Endothelial cell of umbilical vein (primary cell): Measurements from ENCODE around the gene CUL5. TPM values are rescaled to one million over a fixed set of nuclear protein-coding genes. Genes with fewer than 3 reads are reported as not detected.

Experiments
- BruUV-seq: library from RNA; stranded (reverse); fragments of 400-500 nt; replicated peaks from 2 replicates; lab custom pipeline; 2021; lab: Mats Ljungman, UMichigan
- CTCF ChIA-PET: fragments of 300-600, 350-600 bp; sonication (Branson Sonifier 250); formaldehyde crosslinking; loops from one replicate; lab custom pipeline; 2021; ENCODE audit warnings: antibody characterized with exemption, inconsistent platforms; lab: Charles Lee
- POLR2A ChIA-PET: fragments of 300-600, 350-600 bp; sonication (Branson Sonifier 250); formaldehyde crosslinking; loops from one replicate; lab custom pipeline; 2021; ENCODE audit warnings: antibody characterized with exemption, inconsistent platforms; lab: Charles Lee
- DNase-seq: peaks from one replicate; pipeline ENCODE4 v3.0.0-alpha.2; 2011; ENCODE audit warnings: low read depth, low spot score
- FAIRE-seq: peaks from 2 replicates; lab custom pipeline; 2011; peaks lifted over from hg19 to GRCh38; lab: Jason Lieb, UNC
- H2AFZ ChIP-seq: 2 replicates; pipeline ENCODE4 v1.6.0; 2012; ENCODE audit warnings: low read depth, low read length, control low read depth, inconsistent platforms
- H3K27ac ChIP-seq: 2 replicates; pipeline ENCODE4 v1.5.1; 2011; ENCODE audit warnings: low read depth, mild to moderate bottlenecking, control low read depth, low read length, moderate library complexity; ENCODE audit not compliant: insufficient read depth
- H3K27me3 ChIP-seq, 2 experiments: 2 replicates each; pipeline versions ENCODE4 v1.6.0 to v1.6.1; 2011; ENCODE audit warnings: low read length in 2 of 2, mixed read lengths in 1 of 2; ENCODE audit not compliant: control insufficient read depth in 2 of 2, insufficient read depth in 2 of 2
- H3K36me3 ChIP-seq, 2 experiments: 2 replicates in 1 of 2; 3 replicates in 1 of 2; pipeline ENCODE4 v1.5.1; 2011; ENCODE audit warnings: low read length in 2 of 2, mild to moderate bottlenecking in 1 of 2, moderate library complexity in 1 of 2; ENCODE audit not compliant: control insufficient read depth in 2 of 2, insufficient read depth in 2 of 2; ENCODE audit errors: extremely low read depth in 1 of 2
- H3K4me1 ChIP-seq: 3 replicates; pipeline ENCODE4 v1.5.1; 2011; ENCODE audit warnings: mild to moderate bottlenecking, low read length; ENCODE audit not compliant: control insufficient read depth, insufficient read depth; ENCODE audit errors: extremely low read depth
- H3K4me2 ChIP-seq: 2 replicates; pipeline ENCODE4 v1.6.1; 2011; ENCODE audit warnings: low read length, control low read depth, mixed read lengths; ENCODE audit not compliant: insufficient read depth
- H3K4me3 ChIP-seq, 3 experiments: fragments of 200-600 bp in 1 of 3; sonication (generic), shearing (Covaris generic) in 1 of 3; replicated peaks in 1 of 3; 2 replicates each; pipeline ENCODE4 v1.5.1; 2011 to 2016; ENCODE audit warnings: control low read depth in 3 of 3, low read length in 3 of 3, mild to moderate bottlenecking in 2 of 3, inconsistent platforms in 1 of 3, low read depth in 1 of 3, moderate library complexity in 1 of 3; ENCODE audit not compliant: insufficient read depth in 1 of 3
- H3K79me2 ChIP-seq: 2 replicates; pipeline ENCODE4 v1.6.0; 2012; ENCODE audit warnings: low read length, inconsistent platforms; ENCODE audit not compliant: control insufficient read depth, insufficient read depth
- H3K9ac ChIP-seq: replicated peaks from 2 replicates; pipeline ENCODE3; 2011; ENCODE audit warnings: low read length, control low read depth; ENCODE audit not compliant: insufficient read depth; ENCODE audit errors: extremely low read depth
- H3K9me1 ChIP-seq: replicated peaks from 3 replicates; pipeline ENCODE4 v1.6.0; 2011; ENCODE audit warnings: mild to moderate bottlenecking, low read length; ENCODE audit not compliant: control insufficient read depth, insufficient read depth; ENCODE audit errors: extremely low read depth
- H3K9me3 ChIP-seq: replicated peaks from 2 replicates; pipeline ENCODE4 v1.5.1; 2012; ENCODE audit warnings: low read length, inconsistent platforms; ENCODE audit not compliant: control insufficient read depth, insufficient read depth
- H4K20me1 ChIP-seq: replicated peaks from 2 replicates; pipeline ENCODE3; 2011; ENCODE audit warnings: mild to moderate bottlenecking, low read length; ENCODE audit not compliant: control insufficient read depth, insufficient read depth; ENCODE audit errors: extremely low read depth
- CTCF ChIP-seq, 2 donors: IDR thresholded peaks; 1 replicate in 1 of 2; 2 replicates in 1 of 2; pipeline ENCODE4 v1.5.1; 2011; ENCODE audit warnings: low read length in 2 of 2, mild to moderate bottlenecking in 2 of 2, moderate library complexity in 2 of 2, control low read depth in 1 of 2, inconsistent platforms in 1 of 2, low read depth in 1 of 2; ENCODE audit not compliant: insufficient read depth in 1 of 2; ENCODE audit errors: extremely low read depth in 1 of 2
- EZH2 ChIP-seq: IDR thresholded peaks from 2 replicates; pipeline ENCODE4 v1.6.1; 2012; ENCODE audit warnings: borderline replicate concordance, low read depth, mild to moderate bottlenecking, moderate library complexity, low read length, inconsistent platforms; ENCODE audit not compliant: severe bottlenecking
- FOS ChIP-seq: IDR thresholded peaks from 2 replicates; pipeline ENCODE4 v1.6.1; 2011; ENCODE audit warnings: mild to moderate bottlenecking, low read length, moderate library complexity, borderline replicate concordance; ENCODE audit not compliant: insufficient read depth
- GATA2 ChIP-seq: IDR thresholded peaks from 2 replicates; pipeline ENCODE4 v1.7.0; 2011; ENCODE audit warnings: low read depth, mild to moderate bottlenecking, moderate library complexity, mixed read lengths, low read length; ENCODE audit not compliant: insufficient read length, insufficient read depth
- JUN ChIP-seq: IDR thresholded peaks from 2 replicates; pipeline ENCODE4 v1.6.1; 2011; ENCODE audit warnings: borderline replicate concordance, low read depth; ENCODE audit not compliant: insufficient read length, insufficient read depth
- MYC ChIP-seq: IDR thresholded peaks from one replicate; pipeline ENCODE4 v1.6.1; 2011; ENCODE audit warnings: mild to moderate bottlenecking, low read depth, low read length
- POLR2A ChIP-seq: IDR thresholded peaks from 2 replicates; pipeline ENCODE4 v1.6.1; 2012; ENCODE audit warnings: low read depth, mild to moderate bottlenecking, control low read depth, low read length
- POLR2AphosphoS5 ChIP-seq: IDR thresholded peaks from 2 replicates; pipeline ENCODE4 v1.6.1; 2012; ENCODE audit warnings: low read depth, mild to moderate bottlenecking, control low read depth, low read length, moderate library complexity; ENCODE audit not compliant: insufficient read depth
- dilution Hi-C: fragments of 300-500 bp; cut with MboI; formaldehyde crosslinking; loops from one replicate; pipeline ENCODE4 v1.15.0; 2019; ENCODE audit warnings: low sequenced_read_pairs; ENCODE audit not compliant: extremely low pct_ligation_motif_present
- intact Hi-C: fragments of 100-400 bp; cut with micrococcal nuclease; formaldehyde crosslinking; loops from one replicate; pipeline ENCODE4 v1.10.0; 2022
- polyA plus RNA-seq, 4 experiments: library from polyadenylated mRNA; depleted of rRNA in 3 of 4; stranded (reverse) in 3 of 4; unstranded in 1 of 4; fragments of >200 nt; gene quantifications; 2 replicates each; pipeline versions ENCODE4 v1.2.1 to v1.2.3, GENCODE V29; 2011 to 2012; ENCODE audit warnings: missing spikeins in 1 of 4
- total RNA-seq: library from RNA; stranded (reverse); gene quantifications from 2 replicates; pipeline ENCODE4 v1.2.3, GENCODE V29; 2021
- TF ChIP-seq, protein P1 (sequence below): IDR thresholded peaks from 2 replicates; pipeline ENCODE4 v1.6.1; 2011; ENCODE audit not compliant: insufficient read depth, insufficient read length

The CUL5 gene
- total and polyA plus RNA-seq, 2 donors (not counting 3 experiments of a cell fraction or from before 2014, with no cell fraction given) = 9.9 to 36.6 TPM

DNA sequence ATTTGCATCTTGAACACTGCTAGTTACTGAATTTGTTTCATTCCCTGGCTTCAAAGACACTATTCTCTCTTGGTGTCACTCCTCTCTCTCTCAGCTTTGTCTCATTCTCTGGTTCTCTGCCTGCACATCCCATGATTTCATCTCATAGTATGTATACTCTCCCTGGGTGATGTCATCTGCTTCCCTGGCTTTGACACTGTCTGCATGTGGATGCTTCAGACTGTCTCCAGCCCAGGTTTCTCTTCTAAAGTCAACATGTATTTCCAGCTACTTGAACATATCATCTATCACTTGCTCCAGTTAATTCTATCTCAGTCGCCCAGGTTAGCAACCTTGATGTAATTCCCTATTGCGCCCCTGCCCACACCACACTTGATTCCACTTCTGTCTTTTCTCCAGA lies 103.4 kb downstream of the CUL5 start:
- H3K9ac ChIP-seq = no peak overlapping the region
- H3K4me3 ChIP-seq = no peak overlapping the region
- no peak overlapping the region for H2AFZ ChIP-seq
- no peaks in the 10 kb centered on the region for H3K27me3 ChIP-seq
- no peaks in the 10 kb centered on the region for H3K79me2 ChIP-seq
- no TSS peak for BruUV-seq
- H3K27ac ChIP-seq = no peak overlapping the region
- H3K9me1 ChIP-seq = no peaks in the 10 kb centered on the region
- ChIA-PET CTCF (interaction anchor here (1.4 kb wide), 1 partner anchor 544 kb away, joined by 3 read pairs; no protein-coding TSS in a partner anchor), POLR2A (no interaction called here)
- H3K4me1 ChIP-seq = no peaks in the 10 kb centered on the region
- FAIRE-seq = no peak
- H3K36me3 ChIP-seq = no peaks in the 10 kb centered on the region
- no peak overlapping the region for H3K4me2 ChIP-seq
- no peaks in the 10 kb centered on the region for H3K9me3 ChIP-seq
- no peak for TF ChIP-seq POLR2A
- no peak for TF ChIP-seq GATA2
- no peak for TF ChIP-seq FOS
- no peak for TF ChIP-seq POLR2AphosphoS5
- no peak for TF ChIP-seq MYC
- TF ChIP-seq EZH2 = no peak
- TF ChIP-seq, protein P1, sequence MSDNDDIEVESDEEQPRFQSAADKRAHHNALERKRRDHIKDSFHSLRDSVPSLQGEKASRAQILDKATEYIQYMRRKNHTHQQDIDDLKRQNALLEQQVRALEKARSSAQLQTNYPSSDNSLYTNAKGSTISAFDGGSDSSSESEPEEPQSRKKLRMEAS = no peak
- no peak for TF ChIP-seq CTCF (IDR thresholded peaks at IDR 0.05; ENCODE audit: extremely low read depth in 1 of 2, insufficient read depth in 1 of 2, low read depth in 1 of 2, low read length in 2 of 2)
- no peak for TF ChIP-seq JUN
- H4K20me1 ChIP-seq = no peaks in the 10 kb centered on the region
- dilution Hi-C loops (no loop called here), intact Hi-C loops (loop anchor here (10.0 kb wide), 1 partner anchor 1583 kb away; no protein-coding TSS in a partner anchor)
- no peak for DNase-seq
